ENCODE results near the gene KIF19.

DNA sequence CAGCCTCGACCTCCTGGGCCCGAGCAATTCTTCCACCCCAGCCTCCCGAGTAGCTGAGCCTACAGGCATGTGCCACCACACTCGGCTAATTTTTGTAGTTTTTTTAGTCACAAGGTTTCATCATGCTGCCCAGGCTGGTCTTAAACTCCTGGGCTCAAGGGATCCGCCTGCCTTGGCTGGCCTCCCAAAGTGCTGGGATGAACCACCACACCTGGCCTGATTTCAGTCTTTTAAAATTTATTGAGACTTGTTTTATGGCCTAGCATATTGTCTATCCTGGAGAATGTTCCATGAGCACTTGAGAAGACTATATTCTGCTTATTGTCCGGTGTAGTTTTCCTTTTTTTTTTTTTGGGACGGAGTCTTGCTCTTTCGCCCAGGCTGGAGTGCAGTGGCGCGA is 33.5 kb upstream of the KIF19 start:
- TF ChIP-seq CTCF (conservative IDR thresholded peaks at IDR 0.05 in 1 of 2, IDR thresholded peaks at IDR 0.05 in 1 of 2; ENCODE audit: extremely low read depth in 1 of 2, insufficient read depth in 1 of 2, low read depth in 1 of 2, low read length in 2 of 2) (no peak), EZH2 (IDR thresholded peaks at IDR 0.05; ENCODE audit: borderline replicate concordance, low read length) (no peak)
